HS-27A (cell line): Measurements from ENCODE around the gene CNKSR1.
"Not testable (repeated sequence)": the region's sequence is repeated elsewhere in the genome, so short reads cannot be mapped to it uniquely, and the experiment has no call there.

Experiments
- DNase-seq: peaks from one replicate; pipeline ENCODE4 v3.0.0-alpha.2; 2012; ENCODE audit warnings: low read depth, missing footprints

The CNKSR1 gene

GRCh38 chr1:26230682-26231081 lies 53.4 kb downstream of the CNKSR1 start:
- not testable (repeated sequence) for DNase-seq

- peak; percentile 92 for DNase-seq
These were observed 56.8 kb downstream of the CNKSR1 start, which contains the start of gene CEP85 for GRCh38 chr1:26233903-26234643. TSS of gene CEP85 (plus strand) at chr1:26234200. CDS start at chr1:26239784, 5,584 bp downstream.

GRCh38 chr1:26234644-26235370 lies 57.5 kb downstream of the CNKSR1 start:
- DNase-seq = peak; percentile 24

- DNase-seq = no peak
These were observed 60.1 kb downstream of the CNKSR1 start for GRCh38 chr1:26237230-26237966.
